GM12875 (cell line): Measurements from ENCODE around the gene THBD.

Source experiments
- H3K4me3 ChIP-seq: one replicate; pipeline ENCODE4 v1.5.1; 2011; ENCODE audit warnings: low read depth, low read length, control low read depth
- TF ChIP-seq, protein P1 (sequence below): IDR thresholded peaks from 2 replicates; pipeline ENCODE4 v1.5.1; 2011; ENCODE audit warnings: low read depth, mild to moderate bottlenecking, control low read depth, inconsistent platforms, low read length, moderate library complexity, borderline replicate concordance; ENCODE audit not compliant: insufficient read depth

The THBD gene

DNA sequence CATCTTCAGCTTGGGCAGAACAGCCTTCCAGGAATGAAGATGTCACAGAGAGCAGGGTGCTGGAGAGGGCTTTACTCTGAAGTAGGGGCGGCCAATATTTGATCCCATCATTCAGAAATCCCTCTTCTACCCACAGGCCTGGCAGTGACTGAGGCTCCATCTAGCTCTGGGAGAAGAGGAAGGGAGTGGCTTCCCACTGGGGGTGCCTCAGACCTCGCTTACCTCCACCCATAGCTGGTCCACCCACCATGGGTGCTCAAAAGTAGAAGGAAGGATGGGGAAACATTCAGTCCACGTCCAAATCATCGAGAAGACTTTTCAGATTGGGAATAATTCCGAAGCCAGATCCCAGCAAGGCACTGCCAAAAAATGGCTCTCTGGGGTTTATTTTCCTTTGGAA, 11.8 kb upstream of the THBD start:
- no peak overlapping the region for H3K4me3 ChIP-seq
- TF ChIP-seq, protein P1, sequence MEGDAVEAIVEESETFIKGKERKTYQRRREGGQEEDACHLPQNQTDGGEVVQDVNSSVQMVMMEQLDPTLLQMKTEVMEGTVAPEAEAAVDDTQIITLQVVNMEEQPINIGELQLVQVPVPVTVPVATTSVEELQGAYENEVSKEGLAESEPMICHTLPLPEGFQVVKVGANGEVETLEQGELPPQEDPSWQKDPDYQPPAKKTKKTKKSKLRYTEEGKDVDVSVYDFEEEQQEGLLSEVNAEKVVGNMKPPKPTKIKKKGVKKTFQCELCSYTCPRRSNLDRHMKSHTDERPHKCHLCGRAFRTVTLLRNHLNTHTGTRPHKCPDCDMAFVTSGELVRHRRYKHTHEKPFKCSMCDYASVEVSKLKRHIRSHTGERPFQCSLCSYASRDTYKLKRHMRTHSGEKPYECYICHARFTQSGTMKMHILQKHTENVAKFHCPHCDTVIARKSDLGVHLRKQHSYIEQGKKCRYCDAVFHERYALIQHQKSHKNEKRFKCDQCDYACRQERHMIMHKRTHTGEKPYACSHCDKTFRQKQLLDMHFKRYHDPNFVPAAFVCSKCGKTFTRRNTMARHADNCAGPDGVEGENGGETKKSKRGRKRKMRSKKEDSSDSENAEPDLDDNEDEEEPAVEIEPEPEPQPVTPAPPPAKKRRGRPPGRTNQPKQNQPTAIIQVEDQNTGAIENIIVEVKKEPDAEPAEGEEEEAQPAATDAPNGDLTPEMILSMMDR, result no peak

DNA sequence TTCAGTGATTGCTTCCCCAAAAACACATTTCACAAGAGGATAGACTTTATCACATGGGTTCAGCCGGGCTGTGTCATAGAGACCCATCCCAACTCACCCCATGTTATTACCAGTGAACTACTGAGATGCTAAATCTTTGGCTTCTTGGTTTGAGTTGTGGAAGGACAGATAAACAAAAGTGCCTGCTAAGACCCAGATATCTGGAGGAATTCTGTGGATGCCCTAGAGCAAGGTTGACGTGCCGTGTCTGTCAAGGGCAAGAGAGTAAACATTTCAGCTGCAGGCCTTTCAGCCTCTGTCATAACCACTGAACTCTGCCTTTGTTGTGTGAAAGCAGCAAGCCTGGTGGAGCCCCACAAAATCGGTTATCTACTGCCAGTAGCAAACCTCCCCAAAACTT, 11.2 kb upstream of the THBD start:
- TF ChIP-seq, protein P1, result no peak

DNA sequence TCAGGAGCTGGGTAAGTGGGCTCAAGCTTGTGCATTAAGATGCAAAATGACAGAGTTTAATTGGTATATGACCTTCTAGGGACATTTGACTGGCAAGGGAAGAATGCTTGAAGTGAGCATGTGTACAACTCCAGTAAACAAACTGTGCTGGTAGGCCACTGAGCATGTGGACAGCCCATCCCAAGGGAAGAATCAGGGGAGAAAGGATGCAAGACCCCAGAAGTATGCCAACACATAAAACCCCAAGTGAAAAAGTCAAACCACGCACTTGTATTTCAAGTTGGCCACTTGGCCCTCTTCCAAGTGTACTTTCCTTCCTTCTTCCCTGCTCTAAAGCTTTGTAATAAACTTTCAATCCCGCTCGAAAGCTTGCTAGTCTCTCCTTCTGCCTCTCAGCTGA, 10.4 kb upstream of the THBD start:
- TF ChIP-seq, protein P1, result no peak
- H3K4me3 ChIP-seq, result no peak overlapping the region

More for the DNA sequence above, 11.2 kb upstream of the THBD start:
- H3K4me3 ChIP-seq, result no peak overlapping the region

DNA sequence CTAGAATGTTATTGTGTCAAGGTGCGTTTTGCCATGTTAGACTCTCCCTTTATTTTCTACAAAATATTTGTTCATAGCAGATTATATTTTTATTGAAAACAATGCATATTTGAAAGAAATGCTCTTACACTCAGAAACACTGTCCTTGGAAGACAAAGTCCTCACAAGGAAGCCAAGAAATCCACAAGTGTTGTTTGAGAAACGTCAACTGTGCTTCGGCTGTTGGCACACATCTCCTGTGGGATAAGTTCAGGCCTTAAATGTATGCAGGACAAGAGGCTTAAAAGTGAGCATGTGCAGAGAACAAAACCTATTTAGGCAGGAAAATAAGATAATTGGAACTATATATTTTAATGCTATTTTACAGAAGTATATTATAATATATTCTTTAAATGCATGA, 9.5 kb upstream of the THBD start:
- no peak overlapping the region for H3K4me3 ChIP-seq
- TF ChIP-seq, protein P1, result no peak

DNA sequence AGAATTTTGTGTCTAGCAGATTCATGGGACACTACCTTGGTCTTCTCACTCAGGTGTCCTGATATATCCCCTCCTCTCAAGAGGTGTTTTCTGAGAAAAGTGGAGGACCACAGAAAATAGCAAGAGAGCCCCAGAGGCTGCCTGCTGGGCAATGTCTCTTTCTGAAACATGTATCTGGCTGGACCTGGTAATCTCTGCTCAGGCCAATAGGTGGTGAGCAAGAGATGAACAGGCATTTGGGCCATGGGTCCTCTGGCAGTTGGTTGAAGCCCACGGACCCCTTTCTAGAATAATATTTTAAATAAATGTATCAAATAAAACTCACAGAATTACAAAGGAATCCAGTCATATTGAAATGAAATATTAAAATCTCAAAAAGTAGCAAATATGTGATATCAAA, 8.8 kb upstream of the THBD start:
- TF ChIP-seq, protein P1, result no peak
- H3K4me3 ChIP-seq, result no peak overlapping the region

DNA sequence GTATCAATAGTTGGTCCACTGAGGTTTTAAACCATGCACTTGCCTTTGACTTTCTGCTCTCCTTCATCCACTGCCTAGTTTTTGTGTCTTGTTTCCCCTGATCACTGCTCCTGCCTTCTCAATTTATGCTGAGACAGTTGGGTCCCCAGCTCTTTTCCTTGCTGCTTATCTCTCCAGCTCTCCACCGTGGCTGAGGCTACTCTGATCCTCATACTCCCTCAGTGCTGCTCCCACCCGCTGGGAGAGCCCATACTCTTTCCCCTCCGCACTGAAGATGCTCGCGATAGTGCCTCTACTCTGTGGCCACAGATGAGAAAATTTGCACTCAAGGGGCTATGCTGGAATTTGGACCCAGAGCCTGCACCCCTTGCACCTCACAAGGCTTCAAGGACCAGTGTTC, 3.4 kb upstream of the THBD start:
- H3K4me3 ChIP-seq, result no peak overlapping the region
- TF ChIP-seq, protein P1, result no peak

DNA sequence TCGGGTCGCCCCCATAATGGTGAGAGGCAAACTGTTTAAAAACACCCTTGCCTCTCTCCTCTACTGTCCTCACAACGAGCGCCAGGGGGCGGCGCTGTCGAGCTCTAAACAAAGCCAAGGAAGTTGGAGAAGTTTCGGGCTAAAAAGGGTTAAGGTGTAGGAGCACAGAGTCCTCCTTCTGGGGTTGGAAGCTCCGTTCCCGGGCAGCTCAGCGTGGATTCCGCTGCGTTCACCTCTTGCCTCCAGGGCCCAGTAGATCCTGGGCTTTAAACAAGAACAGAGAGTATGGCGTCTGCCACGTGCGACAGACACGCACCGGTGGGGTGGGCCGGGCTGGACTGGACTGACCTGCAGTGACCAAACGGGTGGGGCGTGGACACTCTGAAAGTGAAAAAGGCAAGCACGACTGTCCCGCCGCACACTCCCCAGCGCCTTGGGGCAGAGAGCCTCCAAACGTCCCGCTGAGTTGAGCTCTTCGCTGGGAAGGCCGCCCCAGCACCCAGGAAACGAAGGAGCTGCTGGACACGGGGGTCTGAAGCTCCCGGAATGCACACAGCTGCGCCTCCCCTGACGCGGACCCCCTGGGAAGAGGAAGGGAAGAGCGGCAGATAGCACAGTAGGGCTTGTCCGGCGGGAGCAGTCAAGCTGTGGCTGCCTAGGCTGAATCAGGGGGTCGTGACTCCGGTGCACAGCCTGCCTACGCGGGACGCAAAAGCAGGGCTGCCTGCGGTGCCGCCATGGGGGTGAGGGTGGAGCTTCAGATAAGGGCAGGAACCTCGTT, 1.6 kb upstream of the THBD start:
- peak overlapping the region; percentile 36 for H3K4me3 ChIP-seq
- TF ChIP-seq, protein P1, result peak; percentile 64
